ENCODE results near the gene MC3R.
"Not testable (repeated sequence)": the region's sequence is repeated elsewhere in the genome, so short reads cannot be mapped to it uniquely, and the experiment has no call there.

Gene MC3R

DNA sequence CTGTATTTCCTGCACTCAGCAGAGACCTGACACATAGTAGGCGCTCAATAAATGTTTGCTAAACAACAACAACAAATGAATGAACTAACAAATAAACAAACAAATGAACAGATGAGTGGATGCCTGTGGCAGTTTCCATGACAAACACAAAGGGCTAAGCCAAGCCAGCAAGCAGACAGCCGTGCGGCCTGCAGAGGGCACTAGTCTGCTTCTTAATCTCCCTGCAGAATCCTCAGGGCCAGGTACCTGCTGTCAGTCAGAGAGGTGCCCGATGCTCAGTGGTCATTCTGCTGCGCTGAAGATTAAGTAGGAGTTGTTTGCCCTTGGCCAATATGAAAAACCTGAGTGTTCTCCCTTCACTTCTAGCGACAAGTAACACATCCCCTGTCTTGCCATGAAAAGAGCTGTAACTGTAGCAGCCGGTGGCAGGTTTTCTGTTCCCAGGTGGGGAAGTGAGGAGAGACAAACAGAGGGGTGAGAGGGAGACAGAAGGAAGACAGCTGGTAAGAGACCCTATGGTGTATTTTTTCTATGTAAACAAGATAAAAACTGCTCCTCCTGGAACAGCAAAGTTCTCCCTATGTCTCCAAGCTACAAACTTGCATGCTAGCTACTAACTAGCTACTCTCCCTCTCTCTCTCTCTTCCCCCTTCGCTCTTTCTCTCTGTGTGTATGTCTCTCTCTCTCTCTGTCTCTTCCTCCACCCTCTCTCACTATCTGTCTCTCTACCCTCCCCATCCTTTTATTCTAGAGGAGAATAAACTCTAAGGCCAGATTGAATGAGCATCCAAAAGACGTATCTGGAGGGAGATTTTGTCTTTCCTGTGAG lies at the start of gene MC3R:
Gene MC3R, plus strand, starts transcription at position 779 of the 829 bp plus-strand sequence. CDS start 112 bp downstream, outside the sequence.
- no peak for DNase-seq (ENCODE audit: low read depth)

- no peak for DNase-seq (ENCODE audit: low read depth)
These were observed 48.1 kb upstream of the MC3R start for GRCh38 chr20:56200456-56200855.

- DNase-seq (ENCODE audit: low read depth): no peak
These were observed 45.9 kb upstream of the MC3R start for GRCh38 chr20:56202493-56203077.

GRCh38 chr20:56204206-56204605 lies 44.3 kb upstream of the MC3R start:
- DNase-seq (ENCODE audit: low read depth): no peak

GRCh38 chr20:56205346-56205745 lies 43.2 kb upstream of the MC3R start:
- no peak for DNase-seq (ENCODE audit: low read depth)

- no peak for DNase-seq (ENCODE audit: low read depth)
These were observed 40.9 kb upstream of the MC3R start for GRCh38 chr20:56207656-56208055.

DNA sequence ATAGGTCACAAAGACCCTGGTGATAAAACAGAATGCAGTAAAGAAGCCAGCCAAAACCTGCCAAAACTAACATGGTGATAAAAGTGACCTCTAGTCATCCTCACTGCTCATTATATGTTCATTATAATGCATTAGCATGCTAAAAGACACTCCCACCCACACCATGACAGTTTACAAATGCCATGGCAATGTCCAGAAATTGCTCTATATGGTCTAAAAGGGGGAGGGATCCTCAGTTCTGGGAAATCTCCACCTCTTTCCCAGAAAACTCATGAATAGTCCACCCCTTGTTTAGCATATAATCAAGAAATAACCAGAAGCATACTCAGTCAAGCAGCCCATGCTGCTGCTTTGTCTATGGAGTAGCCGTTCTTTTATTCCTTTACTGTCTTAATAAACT lies 40.4 kb upstream of the MC3R start:
- no peak for DNase-seq (ENCODE audit: low read depth)

DNA sequence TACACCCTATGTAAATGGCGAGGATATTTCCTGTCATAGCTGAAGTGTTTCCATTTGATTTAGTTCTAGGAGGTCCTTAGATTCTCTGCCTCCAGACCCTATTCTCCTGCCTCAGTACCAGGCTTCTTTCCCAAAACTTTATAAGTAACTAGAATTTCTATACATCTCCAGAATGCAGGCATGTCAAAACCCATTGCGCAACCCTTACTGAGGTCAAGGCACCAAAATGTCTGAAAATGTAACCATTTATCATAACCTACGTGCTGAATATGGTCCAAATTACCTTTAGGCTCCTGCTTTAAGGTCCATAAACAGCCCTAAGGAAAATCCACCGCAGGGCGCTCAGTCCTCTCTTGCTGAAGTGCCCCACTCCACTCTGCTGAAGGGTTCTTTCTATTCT lies 37.5 kb upstream of the MC3R start:
- no peak for DNase-seq (ENCODE audit: low read depth)

- no peak for DNase-seq (ENCODE audit: low read depth)
These were observed 36.4 kb upstream of the MC3R start for GRCh38 chr20:56212091-56212490.

- DNase-seq (ENCODE audit: low read depth): no peak
These were observed 35.2 kb upstream of the MC3R start for GRCh38 chr20:56213321-56213720.

GRCh38 chr20:56215115-56215514 lies 33.4 kb upstream of the MC3R start:
- DNase-seq (ENCODE audit: low read depth): no peak

- no peak for DNase-seq (ENCODE audit: low read depth)
These were observed 30.7 kb upstream of the MC3R start for GRCh38 chr20:56217829-56218228.

- not testable (repeated sequence) for DNase-seq (ENCODE audit: low read depth)
These were observed 27.3 kb upstream of the MC3R start for GRCh38 chr20:56221186-56221585.

- no peak for DNase-seq (ENCODE audit: low read depth)
These were observed 26.3 kb upstream of the MC3R start for GRCh38 chr20:56222201-56222600.

DNA sequence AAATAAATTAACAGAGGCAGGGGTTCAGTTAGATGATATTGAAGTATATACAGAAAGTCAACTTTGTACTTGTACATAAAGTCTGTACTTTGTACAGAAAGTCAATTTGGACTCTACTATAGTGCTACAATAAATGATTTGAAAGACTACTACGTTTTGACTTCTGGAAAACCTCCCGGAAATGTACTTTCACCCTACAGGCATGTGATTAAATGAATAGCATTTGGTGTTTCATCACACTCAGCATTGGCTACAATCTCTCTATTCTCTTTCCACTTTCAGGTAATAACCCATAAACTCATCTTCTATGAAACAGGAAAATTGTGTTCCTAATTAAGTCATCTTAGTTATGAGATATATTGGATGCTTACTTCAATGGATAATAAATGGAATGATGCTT lies 25.6 kb upstream of the MC3R start:
- DNase-seq (ENCODE audit: low read depth): no peak

GRCh38 chr20:56223352-56223751 lies 25.2 kb upstream of the MC3R start:
- no peak for DNase-seq (ENCODE audit: low read depth)

GRCh38 chr20:56228021-56228420 lies 20.5 kb upstream of the MC3R start:
- no peak for DNase-seq (ENCODE audit: low read depth)

GRCh38 chr20:56229812-56230211 lies 18.7 kb upstream of the MC3R start:
- no peak for DNase-seq (ENCODE audit: low read depth)

- DNase-seq (ENCODE audit: low read depth): no peak
These were observed 14.4 kb upstream of the MC3R start for GRCh38 chr20:56234110-56234509.

DNA sequence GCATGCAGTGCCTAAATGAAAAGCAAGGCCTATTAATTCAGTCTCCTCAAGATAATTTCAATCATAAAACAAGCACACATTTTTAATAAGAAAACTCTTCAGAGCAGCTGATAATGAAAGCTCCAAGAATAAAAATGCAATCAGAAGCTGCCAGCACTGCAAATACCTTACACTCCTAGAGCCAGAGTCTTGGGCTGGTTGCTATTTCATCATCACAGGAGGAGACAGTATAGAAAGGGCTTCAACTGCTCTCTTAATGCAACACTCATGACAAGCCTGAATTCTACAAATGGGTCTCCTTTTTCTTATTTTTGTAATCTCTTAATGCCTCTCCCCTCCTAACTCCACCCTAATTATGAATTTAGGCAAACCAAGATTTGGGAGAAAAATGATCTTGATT lies 11.2 kb upstream of the MC3R start:
- no peak for DNase-seq (ENCODE audit: low read depth)

DNA sequence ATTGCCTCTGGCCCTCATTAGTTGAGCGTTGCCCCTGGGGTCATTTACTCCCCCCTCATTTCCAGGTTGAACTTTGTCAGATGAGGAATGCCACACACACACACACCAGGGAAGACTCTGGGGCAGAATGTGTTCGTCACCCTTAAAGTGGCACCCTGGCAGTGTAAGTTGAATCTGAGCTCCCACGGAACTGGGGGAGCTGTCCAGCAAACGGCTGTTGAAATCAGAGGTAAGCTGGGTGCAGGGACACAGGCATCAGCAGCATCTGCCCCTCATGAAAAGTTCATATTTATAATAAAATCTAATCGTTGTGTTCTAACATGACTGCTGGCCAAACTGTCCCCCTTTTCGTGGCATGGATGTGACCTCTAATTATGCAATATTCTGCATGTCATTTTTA lies 4.3 kb upstream of the MC3R start:
- DNase-seq (ENCODE audit: low read depth): no peak

- DNase-seq (ENCODE audit: low read depth): no peak
These were observed 2.8 kb upstream of the MC3R start for GRCh38 chr20:56245761-56246160.

DNA sequence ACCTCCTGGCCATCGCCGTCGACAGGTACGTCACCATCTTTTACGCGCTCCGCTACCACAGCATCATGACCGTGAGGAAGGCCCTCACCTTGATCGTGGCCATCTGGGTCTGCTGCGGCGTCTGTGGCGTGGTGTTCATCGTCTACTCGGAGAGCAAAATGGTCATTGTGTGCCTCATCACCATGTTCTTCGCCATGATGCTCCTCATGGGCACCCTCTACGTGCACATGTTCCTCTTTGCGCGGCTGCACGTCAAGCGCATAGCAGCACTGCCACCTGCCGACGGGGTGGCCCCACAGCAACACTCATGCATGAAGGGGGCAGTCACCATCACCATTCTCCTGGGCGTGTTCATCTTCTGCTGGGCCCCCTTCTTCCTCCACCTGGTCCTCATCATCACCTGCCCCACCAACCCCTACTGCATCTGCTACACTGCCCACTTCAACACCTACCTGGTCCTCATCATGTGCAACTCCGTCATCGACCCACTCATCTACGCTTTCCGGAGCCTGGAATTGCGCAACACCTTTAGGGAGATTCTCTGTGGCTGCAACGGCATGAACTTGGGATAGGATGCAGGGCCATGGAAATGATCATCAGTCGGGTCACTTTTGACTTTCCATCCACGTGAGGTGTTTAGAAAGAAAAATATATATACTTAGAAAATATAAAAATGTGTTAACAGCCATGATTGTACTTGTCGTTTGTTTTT lies 868 bp downstream of the MC3R start:
- no peak for DNase-seq (ENCODE audit: low read depth)
